ENCODE measurements around the gene IL4.

DNA sequence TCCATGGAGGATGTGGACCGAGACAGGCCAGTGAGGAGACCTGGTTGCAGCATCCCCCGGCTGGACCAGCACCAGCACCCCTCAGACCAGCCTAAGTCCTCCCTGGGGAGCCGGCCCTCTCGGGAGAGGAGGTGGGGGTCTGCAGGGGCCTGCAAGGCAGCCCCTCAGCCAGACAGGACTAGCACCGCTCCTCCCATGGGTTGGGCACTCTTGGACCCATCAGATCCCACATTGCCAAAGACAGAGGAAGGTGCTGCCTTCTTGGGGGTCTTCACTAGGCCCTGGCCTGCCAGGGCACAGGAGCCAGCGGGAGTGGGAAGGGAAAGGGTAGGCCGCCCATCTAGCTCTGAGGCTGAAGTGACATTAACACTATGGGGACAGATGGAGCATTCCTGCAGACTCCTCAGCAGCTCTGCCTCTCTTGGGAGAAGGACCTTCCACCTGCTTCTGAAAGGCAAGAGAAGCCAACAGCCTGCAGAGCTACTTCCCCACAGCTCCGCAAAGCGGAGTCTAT lies 9.0 kb upstream of the IL4 start:
- TF ChIP-seq POLR2A (IDR thresholded peaks at IDR 0.05) (no peak), CTCF (IDR thresholded peaks at IDR 0.05) (no peak)

Measured in adrenal gland (tissue), 5 donors.